ENCODE data around the gene DIP2B.

- TF ChIP-seq CTCF (conservative IDR thresholded peaks at IDR 0.05; ENCODE audit: low read length) (no peak), EZH2phosphoT487 (IDR thresholded peaks at IDR 0.05; ENCODE audit: borderline replicate concordance, low read depth, low read length) (no peak)
Observed at GRCh38 chr12:50584135-50584534, 79.3 kb downstream of the DIP2B start.
